AG09319 (cell line): Measurements from ENCODE around the gene S100A12.

Experiments
- DNase-seq: peaks from one replicate; pipeline ENCODE4 v3.0.0-alpha.2; 2010; ENCODE audit warnings: low read depth; ENCODE audit errors: extremely low read depth
- TF ChIP-seq, protein P1 (sequence below): IDR thresholded peaks from 2 replicates; pipeline ENCODE4 v1.5.1; 2011; ENCODE audit warnings: low read depth, mild to moderate bottlenecking, inconsistent platforms, low read length, moderate library complexity

Gene S100A12

DNA sequence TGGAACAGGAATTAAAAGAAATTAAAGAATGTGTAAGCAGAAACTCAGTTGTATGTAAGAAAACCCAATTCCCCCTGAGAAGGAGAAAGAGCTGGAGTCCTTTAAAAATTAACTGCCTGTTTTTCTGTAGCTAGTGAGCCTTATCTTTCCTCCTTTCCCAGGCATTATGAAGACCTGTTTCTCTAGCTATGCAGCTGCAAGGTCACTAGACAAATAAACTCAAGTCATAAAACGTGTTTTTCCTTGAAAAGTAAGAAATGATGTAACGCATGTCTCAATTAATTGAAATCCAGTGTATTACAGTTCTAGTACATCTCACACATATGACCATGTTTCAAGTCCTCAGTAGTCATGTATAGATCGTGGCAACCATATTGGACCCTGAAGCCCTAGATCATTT is 5.3 kb downstream of the S100A12 start:
- TF ChIP-seq, protein P1, sequence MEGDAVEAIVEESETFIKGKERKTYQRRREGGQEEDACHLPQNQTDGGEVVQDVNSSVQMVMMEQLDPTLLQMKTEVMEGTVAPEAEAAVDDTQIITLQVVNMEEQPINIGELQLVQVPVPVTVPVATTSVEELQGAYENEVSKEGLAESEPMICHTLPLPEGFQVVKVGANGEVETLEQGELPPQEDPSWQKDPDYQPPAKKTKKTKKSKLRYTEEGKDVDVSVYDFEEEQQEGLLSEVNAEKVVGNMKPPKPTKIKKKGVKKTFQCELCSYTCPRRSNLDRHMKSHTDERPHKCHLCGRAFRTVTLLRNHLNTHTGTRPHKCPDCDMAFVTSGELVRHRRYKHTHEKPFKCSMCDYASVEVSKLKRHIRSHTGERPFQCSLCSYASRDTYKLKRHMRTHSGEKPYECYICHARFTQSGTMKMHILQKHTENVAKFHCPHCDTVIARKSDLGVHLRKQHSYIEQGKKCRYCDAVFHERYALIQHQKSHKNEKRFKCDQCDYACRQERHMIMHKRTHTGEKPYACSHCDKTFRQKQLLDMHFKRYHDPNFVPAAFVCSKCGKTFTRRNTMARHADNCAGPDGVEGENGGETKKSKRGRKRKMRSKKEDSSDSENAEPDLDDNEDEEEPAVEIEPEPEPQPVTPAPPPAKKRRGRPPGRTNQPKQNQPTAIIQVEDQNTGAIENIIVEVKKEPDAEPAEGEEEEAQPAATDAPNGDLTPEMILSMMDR: no peak
- DNase-seq: no peak

DNA sequence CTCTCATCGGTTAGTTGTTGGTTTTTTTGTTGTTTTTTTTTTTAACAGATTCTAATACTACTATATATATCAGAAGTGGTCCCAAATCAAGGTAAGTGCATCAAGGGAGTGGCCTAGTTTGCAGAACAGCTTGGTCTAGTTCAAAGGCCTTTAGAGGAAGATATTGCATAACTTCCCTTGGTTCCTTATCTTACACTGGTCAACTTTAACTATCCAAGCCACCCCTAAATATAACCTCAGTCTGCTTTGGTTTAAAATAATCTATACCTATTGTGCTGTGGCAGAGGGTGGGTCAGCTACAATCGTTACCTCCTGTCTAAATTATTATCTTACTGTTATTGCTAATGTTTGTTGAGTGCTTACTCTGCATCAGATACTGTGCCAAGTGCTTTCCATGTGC is 6.9 kb downstream of the S100A12 start:
- no peak for DNase-seq
- TF ChIP-seq, protein P1: no peak

DNA sequence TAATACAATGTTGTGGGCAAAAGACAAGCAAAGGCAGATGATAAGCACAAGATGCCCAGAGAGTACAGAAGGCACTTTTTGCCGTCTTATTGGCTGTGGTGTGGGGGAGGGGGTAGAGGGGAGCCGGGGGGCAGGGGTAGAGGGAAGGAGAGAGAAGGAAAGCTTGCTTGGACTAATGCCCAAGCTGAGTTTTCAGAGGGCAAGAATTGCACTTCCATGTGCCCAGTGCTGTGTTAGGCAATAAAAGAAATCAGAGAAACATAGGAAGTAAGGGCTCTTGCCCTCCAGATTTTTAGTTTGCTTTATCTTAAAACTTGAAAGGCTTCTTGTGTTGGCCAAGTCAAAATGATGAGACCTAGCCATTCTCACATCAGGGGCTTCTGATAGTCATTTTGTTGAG is 8.3 kb downstream of the S100A12 start:
- no peak for DNase-seq
- TF ChIP-seq, protein P1: no peak

DNA sequence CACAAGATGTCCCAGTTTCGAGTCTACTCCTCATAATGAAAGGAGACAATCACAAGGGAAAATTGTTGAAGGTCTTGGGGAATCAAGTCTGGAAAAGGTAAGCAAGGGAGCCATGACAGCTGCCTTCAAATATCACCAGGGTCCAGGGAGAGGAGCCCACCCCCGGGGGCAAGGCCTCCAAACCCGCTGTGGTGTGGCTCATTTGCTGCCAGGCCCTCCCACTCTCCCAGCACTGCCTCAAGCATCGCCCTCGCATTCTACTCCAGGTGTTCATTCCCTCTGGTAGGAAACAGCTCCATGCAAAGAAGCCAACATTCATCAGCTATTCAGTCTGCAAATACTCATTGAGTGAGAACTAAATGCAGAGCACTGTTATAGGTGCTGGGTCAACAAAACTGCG is 9.2 kb downstream of the S100A12 start:
- DNase-seq: no peak
- TF ChIP-seq, protein P1: no peak

DNA sequence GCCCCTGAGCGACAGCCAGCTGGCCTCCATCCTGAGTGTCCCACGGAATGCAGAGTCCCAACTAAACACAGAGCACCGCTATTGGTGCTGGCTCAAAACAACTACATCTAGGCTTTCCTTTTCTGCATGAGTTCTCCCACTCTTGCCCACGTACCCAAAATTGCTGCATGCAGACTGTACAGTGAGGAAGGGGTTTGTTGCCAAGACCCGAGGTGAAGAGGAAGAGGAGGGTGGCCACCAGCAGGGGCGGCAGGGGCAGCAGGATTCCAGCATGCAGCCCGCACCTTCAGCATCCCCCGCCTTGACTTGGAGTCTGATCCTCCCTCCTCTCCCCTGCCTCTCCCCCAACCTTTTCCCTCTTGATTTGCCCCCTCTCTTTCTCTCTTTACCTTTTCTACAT is 9.7 kb downstream of the S100A12 start:
- TF ChIP-seq, protein P1: no peak
- no peak for DNase-seq

DNA sequence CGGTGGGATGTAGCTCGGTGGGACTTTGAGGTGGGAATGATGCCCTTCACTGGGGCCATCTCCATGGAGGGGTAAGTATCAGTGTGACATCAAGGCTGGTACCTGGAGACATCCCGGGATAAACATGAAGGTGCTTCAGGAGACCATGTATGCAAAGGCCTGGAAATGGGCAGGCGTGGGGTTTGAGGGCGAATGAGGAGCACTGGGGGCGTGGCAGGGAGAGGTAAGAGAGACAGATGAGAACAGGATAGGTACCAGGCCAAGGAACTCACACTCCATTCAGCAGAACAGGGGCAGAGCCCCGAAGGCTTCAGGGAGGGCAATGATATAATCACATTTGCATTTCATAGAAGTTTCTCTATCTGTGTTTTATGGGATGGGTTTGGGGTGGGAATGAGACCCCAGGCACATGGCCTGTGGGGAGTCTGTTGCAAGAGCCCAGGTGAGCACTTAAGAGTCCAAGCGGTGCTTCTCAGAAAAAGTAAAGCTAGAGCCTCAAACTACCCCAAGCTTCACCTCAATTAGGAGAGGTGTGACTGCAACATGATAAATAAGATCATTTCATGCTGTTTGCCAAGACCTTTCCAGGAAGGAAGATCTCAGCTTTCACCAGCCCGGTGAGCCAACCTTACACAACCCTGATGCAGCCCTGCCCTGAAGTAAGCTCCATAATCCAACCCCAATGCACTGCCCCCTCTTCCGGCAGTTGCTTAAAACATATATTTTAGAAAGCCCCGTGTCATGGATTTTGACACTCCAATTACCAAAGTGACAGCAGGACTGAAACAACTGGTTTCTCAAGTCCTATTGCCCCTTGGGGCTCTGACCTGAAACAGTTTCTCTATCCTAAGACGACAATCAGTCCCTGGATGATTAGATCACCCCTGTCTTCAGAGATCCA is 10.4 kb downstream of the S100A12 start:
- TF ChIP-seq, protein P1: no peak
- no peak for DNase-seq

DNA sequence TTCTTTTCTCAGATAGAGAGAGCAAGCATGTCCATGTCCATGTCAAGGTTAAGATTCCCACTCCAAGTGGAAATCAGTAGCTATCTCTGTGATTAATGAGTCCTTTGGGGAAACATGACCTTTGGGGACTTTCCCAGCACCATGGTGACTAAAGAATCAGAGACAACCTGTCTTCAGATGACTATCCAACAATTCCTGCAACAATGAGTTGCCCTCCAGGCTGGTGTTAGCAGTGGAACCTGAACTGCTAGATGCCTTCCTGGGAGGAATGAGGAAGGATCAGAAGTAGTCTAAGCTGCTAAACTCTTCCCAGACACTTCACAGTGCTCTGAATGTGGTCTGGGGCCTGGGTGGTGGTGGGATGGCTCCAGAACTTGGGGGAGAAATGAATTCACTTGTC is 11.3 kb downstream of the S100A12 start:
- DNase-seq: no peak
- TF ChIP-seq, protein P1: no peak
